Activated CD4-positive, alpha-beta T cell treated with anti-CD3 and anti-CD28 coated beads, Interleukin-2, amount 10 ng/mL, durations not matched to agents 24 days and 14 days (primary cell): ENCODE results near the gene ZCCHC7. TPM values are rescaled to one million over a fixed set of nuclear protein-coding genes. Genes with fewer than 3 reads are reported as not detected.
"Not testable (repeated sequence)": the region's sequence is repeated elsewhere in the genome, so short reads cannot be mapped to it uniquely, and the experiment has no call there.

ENCODE experiments used
- DNase-seq: peaks from one replicate; pipeline ENCODE4 v3.0.0; 2022
- H3K27ac Mint-ChIP-seq: one replicate; pipeline ENCODE4 v1.8.0; 2022; ENCODE audit warnings: mild to moderate bottlenecking, mixed read lengths
- H3K27me3 Mint-ChIP-seq: one replicate; pipeline ENCODE4 v1.8.0; 2022; ENCODE audit warnings: mixed read lengths
- H3K36me3 Mint-ChIP-seq: one replicate; pipeline ENCODE4 v1.8.0; 2022; ENCODE audit warnings: low read depth, mild to moderate bottlenecking, mixed read lengths
- H3K4me1 Mint-ChIP-seq: one replicate; pipeline ENCODE4 v1.8.0; 2021; ENCODE audit warnings: mixed read lengths
- H3K4me3 Mint-ChIP-seq: one replicate; pipeline ENCODE4 v1.8.0; 2022; ENCODE audit warnings: mild to moderate bottlenecking, moderate library complexity, mixed read lengths
- H3K9me3 Mint-ChIP-seq: one replicate; pipeline ENCODE4 v1.8.0; 2021; ENCODE audit warnings: mixed read lengths
- intact Hi-C: fragments of 100-400 bp; cut with micrococcal nuclease; formaldehyde crosslinking; loops from one replicate; pipeline ENCODE4 v1.15.1; 2023
- total RNA-seq: library from RNA; stranded (reverse); gene quantifications from 2 replicates; pipeline ENCODE4 v1.2.3, GENCODE V29; 2022

The ZCCHC7 gene
- total RNA-seq, 1 donor from 2014 or later, result 25.3 TPM

DNA sequence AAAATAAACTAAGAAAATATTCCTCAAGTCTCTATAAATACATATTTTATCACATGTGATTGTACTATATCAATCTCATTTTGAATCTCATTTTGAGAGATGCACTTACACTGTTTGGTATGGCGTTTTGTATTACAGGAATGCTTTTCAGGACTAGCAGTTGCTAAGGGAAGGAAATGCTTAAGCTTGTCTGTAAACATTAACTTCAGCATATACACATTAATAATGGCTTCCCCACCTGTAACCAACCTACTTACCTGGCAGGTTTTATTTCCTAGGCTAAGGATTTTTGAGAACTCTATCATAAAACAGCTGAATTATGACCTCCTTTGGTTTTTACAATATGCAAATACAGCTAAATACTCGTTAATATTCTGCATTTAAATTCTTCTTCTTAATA, 161.2 kb downstream of the ZCCHC7 start:
- intact Hi-C loops, result no loop called here
- no peaks in the 10 kb centered on the region for H3K27me3 Mint-ChIP-seq
- H3K4me3 Mint-ChIP-seq, result no peak overlapping the region
- peaks cover 7% of the 10 kb centered on the region for H3K4me1 Mint-ChIP-seq
- H3K27ac Mint-ChIP-seq, result no peak overlapping the region
- DNase-seq, result no peak
- H3K36me3 Mint-ChIP-seq, result peaks cover 6% of the 10 kb centered on the region
- no peaks in the 10 kb centered on the region for H3K9me3 Mint-ChIP-seq

DNA sequence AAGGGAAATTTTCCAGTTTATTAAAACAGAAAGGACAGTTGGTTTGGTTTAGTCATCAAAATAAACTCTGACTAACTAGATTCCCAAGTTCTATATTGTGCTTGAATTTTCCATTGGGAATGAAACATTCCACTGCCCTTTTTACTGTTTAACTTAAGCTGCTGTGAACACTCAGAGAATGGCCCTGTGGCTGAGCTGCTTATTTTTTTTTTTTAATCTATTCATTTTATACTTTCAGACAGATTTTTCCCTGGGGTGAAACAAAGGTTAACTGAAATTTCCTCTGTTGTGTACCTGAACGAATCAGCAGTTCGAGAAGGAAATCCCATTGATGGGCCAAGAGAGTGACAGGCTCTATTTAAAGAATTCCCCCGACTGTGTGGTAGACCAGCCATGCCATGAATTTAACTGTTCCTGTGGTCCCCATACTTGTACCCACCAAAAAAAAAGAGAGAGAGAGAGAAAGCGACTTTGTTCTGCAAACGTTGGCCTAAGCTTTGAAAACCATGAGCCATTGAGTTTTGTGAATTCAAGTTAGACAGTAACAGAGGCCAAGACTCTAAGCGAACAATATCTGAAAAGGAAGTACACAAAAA, 163.5 kb downstream of the ZCCHC7 start:
- intact Hi-C loops, result no loop called here
- DNase-seq, result no peak
- Mint-ChIP-seq H3K4me1 (peaks cover 7% of the 10 kb centered on the region), H3K36me3 (peaks cover 12% of the 10 kb centered on the region), H3K4me3 (no peak overlapping the region), H3K9me3 (peaks cover 3% of the 10 kb centered on the region), H3K27ac (peak overlapping the region; percentile 72), H3K27me3 (no peaks in the 10 kb centered on the region)

GRCh38 chr9:37284636-37285035, 164.3 kb downstream of the ZCCHC7 start:
- no peak overlapping the region for H3K27ac Mint-ChIP-seq
- peaks cover 12% of the 10 kb centered on the region for H3K4me1 Mint-ChIP-seq
- peaks cover 8% of the 10 kb centered on the region for H3K9me3 Mint-ChIP-seq
- DNase-seq, result no peak
- intact Hi-C loops, result no loop called here
- no peak overlapping the region for H3K4me3 Mint-ChIP-seq
- H3K27me3 Mint-ChIP-seq, result no peaks in the 10 kb centered on the region
- H3K36me3 Mint-ChIP-seq, result peaks cover 17% of the 10 kb centered on the region

GRCh38 chr9:37286530-37287175, 166.3 kb downstream of the ZCCHC7 start:
- no peak overlapping the region for H3K4me3 Mint-ChIP-seq
- peaks cover 19% of the 10 kb centered on the region for H3K36me3 Mint-ChIP-seq
- peaks cover 11% of the 10 kb centered on the region for H3K9me3 Mint-ChIP-seq
- H3K4me1 Mint-ChIP-seq, result peaks cover 24% of the 10 kb centered on the region
- no peaks in the 10 kb centered on the region for H3K27me3 Mint-ChIP-seq
- no peak for DNase-seq
- intact Hi-C loops, result no loop called here
- no peak overlapping the region for H3K27ac Mint-ChIP-seq

DNA sequence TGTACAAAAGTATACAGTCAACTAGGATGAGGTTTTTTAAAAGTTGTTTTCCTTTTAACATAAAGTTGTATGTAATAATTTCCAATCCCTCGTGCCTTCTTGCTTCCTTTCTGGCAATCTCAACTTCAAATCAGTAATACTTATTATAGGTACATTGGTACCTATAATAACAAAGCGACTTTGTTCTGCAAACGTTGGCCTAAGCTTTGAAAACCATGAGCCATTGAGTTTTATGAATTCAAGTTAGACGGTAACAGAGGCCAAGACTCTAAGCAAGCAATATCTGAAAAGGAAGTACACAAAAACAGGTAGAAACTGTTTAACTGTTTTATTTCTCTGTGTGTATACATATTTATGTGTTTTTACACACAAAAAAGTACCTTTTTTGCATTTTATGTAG, 166.9 kb downstream of the ZCCHC7 start:
- Mint-ChIP-seq H3K27me3 (no peaks in the 10 kb centered on the region), H3K9me3 (peaks cover 11% of the 10 kb centered on the region), H3K4me3 (no peak overlapping the region), H3K36me3 (peaks cover 19% of the 10 kb centered on the region), H3K27ac (no peak overlapping the region), H3K4me1 (peaks cover 24% of the 10 kb centered on the region)
- intact Hi-C loops, result no loop called here
- no peak for DNase-seq

- H3K4me3 Mint-ChIP-seq, result no peak overlapping the region
- H3K27ac Mint-ChIP-seq, result no peak overlapping the region
- intact Hi-C loops, result loop anchor here (2.0 to 5.0 kb wide), 3 partner anchors 79 to 1032 kb away; partner anchors contain the start of gene GNE
Measured at GRCh38 chr9:37289631-37290030, 169.3 kb downstream of the ZCCHC7 start.

DNA sequence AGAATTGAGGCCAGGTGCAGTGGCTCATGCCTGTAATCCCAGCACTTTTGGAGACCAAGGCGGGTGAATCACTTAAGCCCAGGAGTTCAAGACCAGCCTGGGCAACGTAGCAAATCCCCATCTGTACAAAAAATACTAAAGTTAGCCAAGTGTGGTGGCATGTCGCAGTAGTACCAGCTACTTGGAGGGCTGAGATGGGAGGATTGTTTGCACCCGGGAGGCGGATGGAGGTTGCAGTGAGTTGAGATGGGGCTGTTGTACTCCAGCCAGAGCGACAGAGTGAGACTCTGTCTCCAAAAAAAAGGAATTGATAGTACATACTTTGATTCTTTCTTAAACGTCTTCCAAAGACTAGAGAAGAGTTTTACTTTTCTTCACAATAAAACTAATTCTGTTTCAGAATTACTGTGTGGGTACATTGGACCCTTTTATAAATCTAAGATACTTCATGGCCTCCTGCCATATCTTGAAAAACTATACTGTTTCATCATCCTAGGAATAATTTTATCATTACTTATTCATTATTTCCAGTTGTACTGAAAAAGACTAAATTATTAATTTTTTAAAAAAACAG, 170.1 kb downstream of the ZCCHC7 start:
- intact Hi-C loops, result loop anchor here (2.0 to 5.0 kb wide), 3 partner anchors 80 to 1033 kb away; partner anchors contain the start of gene GNE
- Mint-ChIP-seq H3K4me3 (peak overlapping the region; percentile 25), H3K4me1 (peaks cover 32% of the 10 kb centered on the region), H3K27me3 (no peaks in the 10 kb centered on the region), H3K9me3 (peaks cover 11% of the 10 kb centered on the region), H3K27ac (peak overlapping the region; percentile 56), H3K36me3 (peaks cover 20% of the 10 kb centered on the region)
- no peak for DNase-seq

More at GRCh38 chr9:37289631-37290030, 169.3 kb downstream of the ZCCHC7 start:
- peaks cover 32% of the 10 kb centered on the region for H3K4me1 Mint-ChIP-seq
- H3K36me3 Mint-ChIP-seq, result peaks cover 20% of the 10 kb centered on the region
- H3K27me3 Mint-ChIP-seq, result no peaks in the 10 kb centered on the region
- H3K9me3 Mint-ChIP-seq, result peaks cover 11% of the 10 kb centered on the region
- no peak for DNase-seq

GRCh38 chr9:37290940-37291485, 170.6 kb downstream of the ZCCHC7 start:
- intact Hi-C loops, result loop anchor here (1.0 to 5.0 kb wide), 5 partner anchors 9 to 1034 kb away; partner anchors contain the start of genes GNE and ZCCHC7
- peak overlapping the region; percentile 86 for H3K27ac Mint-ChIP-seq
- DNase-seq, result no peak
- peaks cover 35% of the 10 kb centered on the region for H3K4me1 Mint-ChIP-seq
- peak overlapping the region; percentile 67 for H3K4me3 Mint-ChIP-seq
- peaks cover 14% of the 10 kb centered on the region for H3K9me3 Mint-ChIP-seq
- H3K27me3 Mint-ChIP-seq, result no peaks in the 10 kb centered on the region
- H3K36me3 Mint-ChIP-seq, result peaks cover 21% of the 10 kb centered on the region

- H3K4me3 Mint-ChIP-seq, result peak overlapping the region; percentile 67
- peak overlapping the region; percentile 86 for H3K27ac Mint-ChIP-seq
- H3K4me1 Mint-ChIP-seq, result peaks cover 40% of the 10 kb centered on the region
- peaks cover 14% of the 10 kb centered on the region for H3K9me3 Mint-ChIP-seq
- intact Hi-C loops, result loop anchor here (1.0 to 5.0 kb wide), 5 partner anchors 9 to 1034 kb away; partner anchors contain the start of genes GNE and ZCCHC7
- H3K36me3 Mint-ChIP-seq, result peaks cover 21% of the 10 kb centered on the region
- H3K27me3 Mint-ChIP-seq, DNase-seq: not testable (repeated sequence)
Measured at GRCh38 chr9:37291612-37292238, 171.4 kb downstream of the ZCCHC7 start.

- Mint-ChIP-seq H3K27me3 (no peaks in the 10 kb centered on the region), H3K9me3 (peaks cover 14% of the 10 kb centered on the region), H3K36me3 (peaks cover 19% of the 10 kb centered on the region), H3K27ac (no peak overlapping the region), H3K4me1 (peaks cover 40% of the 10 kb centered on the region), H3K4me3 (no peak overlapping the region)
- DNase-seq, result no peak
- intact Hi-C loops, result loop anchor here (5.0 kb wide), 2 partner anchors 106 to 1036 kb away; partner anchors contain the start of gene GNE
Measured at GRCh38 chr9:37292896-37293295, 172.5 kb downstream of the ZCCHC7 start.

- Mint-ChIP-seq H3K27me3 (no peaks in the 10 kb centered on the region), H3K4me1 (peaks cover 42% of the 10 kb centered on the region), H3K9me3 (peaks cover 10% of the 10 kb centered on the region), H3K36me3 (peaks cover 15% of the 10 kb centered on the region), H3K27ac (no peak overlapping the region), H3K4me3 (no peak overlapping the region)
- intact Hi-C loops, result loop anchor here (5.0 kb wide), 2 partner anchors 107 to 1037 kb away; partner anchors contain the start of gene GNE
- DNase-seq, result no peak
Measured at GRCh38 chr9:37293664-37294524, 173.5 kb downstream of the ZCCHC7 start.

- Mint-ChIP-seq H3K4me1 (peaks cover 42% of the 10 kb centered on the region), H3K27ac (no peak overlapping the region), H3K4me3 (no peak overlapping the region), H3K9me3 (peaks cover 3% of the 10 kb centered on the region), H3K27me3 (no peaks in the 10 kb centered on the region), H3K36me3 (peaks cover 10% of the 10 kb centered on the region)
- no peak for DNase-seq
- intact Hi-C loops, result no loop called here
Measured at GRCh38 chr9:37295178-37295577, 174.8 kb downstream of the ZCCHC7 start.

- H3K27ac Mint-ChIP-seq, result no peak overlapping the region
- H3K27me3 Mint-ChIP-seq, result no peaks in the 10 kb centered on the region
- DNase-seq, result no peak
- intact Hi-C loops, result no loop called here
- peaks cover 43% of the 10 kb centered on the region for H3K4me1 Mint-ChIP-seq
- H3K4me3 Mint-ChIP-seq, result no peak overlapping the region
- H3K9me3 Mint-ChIP-seq, result peaks cover 3% of the 10 kb centered on the region
- H3K36me3 Mint-ChIP-seq, result peaks cover 10% of the 10 kb centered on the region
Measured at GRCh38 chr9:37295796-37296195, 175.4 kb downstream of the ZCCHC7 start.
